ENCODE measurements around the gene SPEG. TPM values are rescaled to one million over a fixed set of nuclear protein-coding genes. Genes with fewer than 3 reads are reported as not detected.

The SPEG gene
- total RNA-seq, 1 experiment from 2014 or later, result not detected

DNA sequence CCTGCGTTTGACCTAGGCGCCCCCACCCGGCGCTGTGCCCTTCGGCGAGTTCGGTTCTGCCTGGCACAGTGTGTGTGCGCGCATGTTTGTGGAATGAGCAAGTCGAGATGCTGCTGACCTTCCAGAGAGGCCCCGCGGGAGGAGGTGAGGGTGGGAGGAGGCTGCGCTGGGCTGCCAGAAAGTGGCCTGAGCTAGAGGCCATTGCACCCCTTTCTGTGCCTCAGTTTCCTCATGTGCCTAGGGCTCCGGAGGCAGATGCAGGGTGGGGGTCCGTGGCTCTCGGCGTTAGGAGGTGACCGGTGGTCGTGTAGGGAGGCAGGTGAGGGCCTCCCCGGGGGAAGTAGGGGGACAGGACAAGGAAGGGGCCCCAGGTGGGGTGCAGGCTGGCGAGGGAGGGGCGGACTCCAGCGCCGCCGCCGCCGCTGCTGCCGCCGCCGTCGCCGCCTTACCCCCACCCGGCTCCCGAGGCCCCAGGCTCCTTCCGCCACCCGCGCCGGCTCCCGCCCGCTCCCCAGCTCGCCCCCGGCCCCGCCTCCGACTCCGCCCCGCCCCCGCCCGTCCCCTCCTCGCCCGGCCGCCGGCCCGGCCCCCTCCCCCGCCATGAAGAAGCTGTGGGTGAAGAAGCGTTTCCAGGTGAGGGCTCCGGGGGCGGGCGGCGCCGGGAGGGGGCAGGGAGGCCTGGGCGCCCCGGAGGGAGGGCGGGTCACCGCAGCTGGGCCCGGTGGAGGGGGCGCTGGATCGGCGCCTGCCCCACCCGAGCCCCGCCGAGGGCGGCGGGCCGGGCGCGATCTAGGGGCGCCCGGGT, 7.0 kb downstream of the SPEG start:
- Histone ChIP-seq H3K4me1 (ENCODE audit: low read length) (peaks cover 12% of the 10 kb centered on the region), H3K9me2 (replicated peaks; ENCODE audit: insufficient read depth, low read length) (no peaks in the 10 kb centered on the region), H3K9me3 (ENCODE audit: low read length) (no peaks in the 10 kb centered on the region), H3K36me3 (ENCODE audit: insufficient read depth, low read length) (no peaks in the 10 kb centered on the region), H3K27me3 (ENCODE audit: low read length) (no peaks in the 10 kb centered on the region), H2AFZ (ENCODE audit: low read length) (no peak overlapping the region), H4K20me1 (ENCODE audit: insufficient read depth, low read depth, low read length) (no peaks in the 10 kb centered on the region), H3K4me3 (ENCODE audit: low read length) (no peak overlapping the region), H3K79me2 (ENCODE audit: low read length) (no peaks in the 10 kb centered on the region), H3K4me2 (ENCODE audit: low read depth, low read length, poor library complexity, severe bottlenecking) (no peak overlapping the region), H3K9ac (ENCODE audit: low read length) (no peak overlapping the region), H3K27ac (ENCODE audit: low read length) (no peak overlapping the region)
- no peak for DNase-seq

- H3K36me3 ChIP-seq (ENCODE audit: insufficient read depth, low read length), result no peaks in the 10 kb centered on the region
- H3K27ac ChIP-seq (ENCODE audit: low read length), result no peak overlapping the region
- no peaks in the 10 kb centered on the region for H3K9me3 ChIP-seq (ENCODE audit: low read length)
- H3K4me1 ChIP-seq (ENCODE audit: low read length), result peaks cover 12% of the 10 kb centered on the region
- H3K79me2 ChIP-seq (ENCODE audit: low read length), result no peaks in the 10 kb centered on the region
- no peak overlapping the region for H3K4me3 ChIP-seq (ENCODE audit: low read length)
- no peak for DNase-seq
- H3K9ac ChIP-seq (ENCODE audit: low read length), result no peak overlapping the region
- no peak overlapping the region for H2AFZ ChIP-seq (ENCODE audit: low read length)
- H4K20me1 ChIP-seq (ENCODE audit: insufficient read depth, low read depth, low read length), result no peaks in the 10 kb centered on the region
- no peak overlapping the region for H3K4me2 ChIP-seq (ENCODE audit: low read depth, low read length, poor library complexity, severe bottlenecking)
- H3K9me2 ChIP-seq (replicated peaks; ENCODE audit: insufficient read depth, low read length), result no peaks in the 10 kb centered on the region
- no peaks in the 10 kb centered on the region for H3K27me3 ChIP-seq (ENCODE audit: low read length)
Observed at GRCh38 chr2:219442256-219443015, 7.8 kb downstream of the SPEG start.

GRCh38 chr2:219443016-219443696, 8.5 kb downstream of the SPEG start:
- no peak overlapping the region for H3K4me2 ChIP-seq (ENCODE audit: low read depth, low read length, poor library complexity, severe bottlenecking)
- H3K27ac ChIP-seq (ENCODE audit: low read length), result no peak overlapping the region
- no peaks in the 10 kb centered on the region for H3K36me3 ChIP-seq (ENCODE audit: insufficient read depth, low read length)
- H4K20me1 ChIP-seq (ENCODE audit: insufficient read depth, low read depth, low read length), result no peaks in the 10 kb centered on the region
- no peaks in the 10 kb centered on the region for H3K27me3 ChIP-seq (ENCODE audit: low read length)
- no peaks in the 10 kb centered on the region for H3K9me2 ChIP-seq (replicated peaks; ENCODE audit: insufficient read depth, low read length)
- no peaks in the 10 kb centered on the region for H3K79me2 ChIP-seq (ENCODE audit: low read length)
- H3K9me3 ChIP-seq (ENCODE audit: low read length), result no peaks in the 10 kb centered on the region
- H3K9ac ChIP-seq (ENCODE audit: low read length), result no peak overlapping the region
- DNase-seq, result no peak
- H2AFZ ChIP-seq (ENCODE audit: low read length), result no peak overlapping the region
- no peak overlapping the region for H3K4me3 ChIP-seq (ENCODE audit: low read length)
- peaks cover 12% of the 10 kb centered on the region for H3K4me1 ChIP-seq (ENCODE audit: low read length)

DNA sequence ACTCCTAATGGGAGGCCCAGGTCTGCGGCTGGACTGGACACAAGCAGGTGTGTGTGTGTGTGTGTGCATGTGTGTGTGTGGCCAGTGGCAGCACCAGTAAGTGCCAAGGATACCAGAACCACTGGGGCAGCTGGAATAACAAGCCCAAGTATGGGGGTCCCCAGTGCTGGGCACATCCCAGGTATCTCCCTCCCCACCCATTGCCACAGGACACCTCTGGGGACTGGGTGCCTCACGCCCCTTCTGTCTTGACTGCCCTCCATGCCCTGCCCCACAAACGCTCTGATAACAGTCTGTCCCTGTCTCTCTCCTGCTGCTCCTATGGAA, 9.0 kb downstream of the SPEG start:
- Histone ChIP-seq H3K4me2 (ENCODE audit: low read depth, low read length, poor library complexity, severe bottlenecking) (no peak overlapping the region), H3K9me3 (ENCODE audit: low read length) (no peaks in the 10 kb centered on the region), H3K9me2 (replicated peaks; ENCODE audit: insufficient read depth, low read length) (no peaks in the 10 kb centered on the region), H4K20me1 (ENCODE audit: insufficient read depth, low read depth, low read length) (no peaks in the 10 kb centered on the region), H3K36me3 (ENCODE audit: insufficient read depth, low read length) (no peaks in the 10 kb centered on the region), H3K27me3 (ENCODE audit: low read length) (no peaks in the 10 kb centered on the region), H3K27ac (ENCODE audit: low read length) (no peak overlapping the region), H2AFZ (ENCODE audit: low read length) (no peak overlapping the region), H3K4me1 (ENCODE audit: low read length) (peaks cover 7% of the 10 kb centered on the region), H3K9ac (ENCODE audit: low read length) (no peak overlapping the region), H3K4me3 (ENCODE audit: low read length) (no peak overlapping the region), H3K79me2 (ENCODE audit: low read length) (no peaks in the 10 kb centered on the region)
- no peak for DNase-seq

DNA sequence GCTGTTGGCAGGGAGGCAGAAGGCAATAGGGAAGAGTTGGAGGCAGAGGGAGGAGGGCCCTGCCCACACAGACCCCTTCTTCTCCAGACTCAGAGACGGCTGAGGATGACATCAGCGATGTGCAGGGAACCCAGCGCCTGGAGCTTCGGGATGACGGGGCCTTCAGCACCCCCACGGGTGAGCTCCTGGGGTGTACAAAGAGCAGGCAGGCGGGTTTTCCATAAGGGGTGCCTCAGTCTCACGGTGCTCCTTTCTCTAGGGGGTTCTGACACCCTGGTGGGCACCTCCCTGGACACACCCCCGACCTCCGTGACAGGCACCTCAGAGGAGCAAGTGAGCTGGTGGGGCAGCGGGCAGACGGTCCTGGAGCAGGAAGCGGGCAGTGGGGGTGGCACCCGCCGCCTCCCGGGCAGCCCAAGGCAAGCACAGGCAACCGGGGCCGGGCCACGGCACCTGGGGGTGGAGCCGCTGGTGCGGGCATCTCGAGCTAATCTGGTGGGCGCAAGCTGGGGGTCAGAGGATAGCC, 10.0 kb downstream of the SPEG start:
- no peak overlapping the region for H3K27ac ChIP-seq (ENCODE audit: low read length)
- H3K27me3 ChIP-seq (ENCODE audit: low read length), result no peaks in the 10 kb centered on the region
- no peaks in the 10 kb centered on the region for H4K20me1 ChIP-seq (ENCODE audit: insufficient read depth, low read depth, low read length)
- H3K4me2 ChIP-seq (ENCODE audit: low read depth, low read length, poor library complexity, severe bottlenecking), result no peak overlapping the region
- peaks cover 7% of the 10 kb centered on the region for H3K4me1 ChIP-seq (ENCODE audit: low read length)
- H2AFZ ChIP-seq (ENCODE audit: low read length), result no peak overlapping the region
- no peaks in the 10 kb centered on the region for H3K9me3 ChIP-seq (ENCODE audit: low read length)
- no peak for DNase-seq
- H3K4me3 ChIP-seq (ENCODE audit: low read length), result no peak overlapping the region
- H3K9me2 ChIP-seq (replicated peaks; ENCODE audit: insufficient read depth, low read length), result no peaks in the 10 kb centered on the region
- H3K9ac ChIP-seq (ENCODE audit: low read length), result no peak overlapping the region
- no peaks in the 10 kb centered on the region for H3K79me2 ChIP-seq (ENCODE audit: low read length)
- no peaks in the 10 kb centered on the region for H3K36me3 ChIP-seq (ENCODE audit: insufficient read depth, low read length)

- Histone ChIP-seq H3K4me2 (ENCODE audit: low read depth, low read length, poor library complexity, severe bottlenecking) (no peak overlapping the region), H3K27me3 (ENCODE audit: low read length) (no peaks in the 10 kb centered on the region), H3K36me3 (ENCODE audit: insufficient read depth, low read length) (no peaks in the 10 kb centered on the region), H2AFZ (ENCODE audit: low read length) (no peak overlapping the region), H3K9me2 (replicated peaks; ENCODE audit: insufficient read depth, low read length) (no peaks in the 10 kb centered on the region), H3K9me3 (ENCODE audit: low read length) (no peaks in the 10 kb centered on the region), H3K79me2 (ENCODE audit: low read length) (no peaks in the 10 kb centered on the region), H3K4me3 (ENCODE audit: low read length) (no peak overlapping the region), H3K4me1 (ENCODE audit: low read length) (peaks cover 7% of the 10 kb centered on the region), H3K27ac (ENCODE audit: low read length) (no peak overlapping the region), H4K20me1 (ENCODE audit: insufficient read depth, low read depth, low read length) (no peaks in the 10 kb centered on the region), H3K9ac (ENCODE audit: low read length) (no peak overlapping the region)
- no peak for DNase-seq
Observed at GRCh38 chr2:219445220-219445640, 10.6 kb downstream of the SPEG start.

- no peak overlapping the region for H3K4me3 ChIP-seq (ENCODE audit: low read length)
- H2AFZ ChIP-seq (ENCODE audit: low read length), result no peak overlapping the region
- no peaks in the 10 kb centered on the region for H3K9me2 ChIP-seq (replicated peaks; ENCODE audit: insufficient read depth, low read length)
- no peaks in the 10 kb centered on the region for H3K79me2 ChIP-seq (ENCODE audit: low read length)
- peaks cover 7% of the 10 kb centered on the region for H3K4me1 ChIP-seq (ENCODE audit: low read length)
- H3K27ac ChIP-seq (ENCODE audit: low read length), result no peak overlapping the region
- H3K36me3 ChIP-seq (ENCODE audit: insufficient read depth, low read length), result no peaks in the 10 kb centered on the region
- H3K27me3 ChIP-seq (ENCODE audit: low read length), result no peaks in the 10 kb centered on the region
- no peaks in the 10 kb centered on the region for H4K20me1 ChIP-seq (ENCODE audit: insufficient read depth, low read depth, low read length)
- H3K9me3 ChIP-seq (ENCODE audit: low read length), result no peaks in the 10 kb centered on the region
- no peak overlapping the region for H3K9ac ChIP-seq (ENCODE audit: low read length)
- peak; percentile 46 for DNase-seq
- no peak overlapping the region for H3K4me2 ChIP-seq (ENCODE audit: low read depth, low read length, poor library complexity, severe bottlenecking)
Observed at GRCh38 chr2:219446101-219446504, 11.5 kb downstream of the SPEG start.

GRCh38 chr2:219446689-219447088, 12.0 kb downstream of the SPEG start:
- no peaks in the 10 kb centered on the region for H3K79me2 ChIP-seq (ENCODE audit: low read length)
- no peak for DNase-seq
- H3K4me1 ChIP-seq (ENCODE audit: low read length), result peaks cover 7% of the 10 kb centered on the region
- no peaks in the 10 kb centered on the region for H3K9me2 ChIP-seq (replicated peaks; ENCODE audit: insufficient read depth, low read length)
- no peak overlapping the region for H3K4me3 ChIP-seq (ENCODE audit: low read length)
- H3K4me2 ChIP-seq (ENCODE audit: low read depth, low read length, poor library complexity, severe bottlenecking), result no peak overlapping the region
- no peaks in the 10 kb centered on the region for H3K9me3 ChIP-seq (ENCODE audit: low read length)
- no peaks in the 10 kb centered on the region for H3K27me3 ChIP-seq (ENCODE audit: low read length)
- no peak overlapping the region for H3K27ac ChIP-seq (ENCODE audit: low read length)
- no peaks in the 10 kb centered on the region for H4K20me1 ChIP-seq (ENCODE audit: insufficient read depth, low read depth, low read length)
- H3K36me3 ChIP-seq (ENCODE audit: insufficient read depth, low read length), result no peaks in the 10 kb centered on the region
- H2AFZ ChIP-seq (ENCODE audit: low read length), result no peak overlapping the region
- H3K9ac ChIP-seq (ENCODE audit: low read length), result no peak overlapping the region

Data from Karpas-422 (cell line).